Measurements from ENCODE around the gene ZNF3.

GRCh38 chr7:100128637-100128963 lies 47.1 kb upstream of the ZNF3 start:
- TF ChIP-seq TAF1 (IDR thresholded peaks at IDR 0.05; ENCODE audit: borderline replicate concordance, insufficient read depth, low read length) (no peak), POLR2AphosphoS5 (IDR thresholded peaks at IDR 0.05; ENCODE audit: low read depth, low read length) (no peak)
